GM19455 (cell line): Measurements from ENCODE around the gene IL31RA.
"Not testable (repeated sequence)": the region's sequence is repeated elsewhere in the genome, so short reads cannot be mapped to it uniquely, and the experiment has no call there.

ENCODE experiments used
- ATAC-seq: cut with Tn5 transposase; IDR thresholded peaks from one replicate; pipeline ENCODE4 v1.9.1; 2021; ENCODE audit not compliant: unreplicated experiment

IL31RA gene

DNA sequence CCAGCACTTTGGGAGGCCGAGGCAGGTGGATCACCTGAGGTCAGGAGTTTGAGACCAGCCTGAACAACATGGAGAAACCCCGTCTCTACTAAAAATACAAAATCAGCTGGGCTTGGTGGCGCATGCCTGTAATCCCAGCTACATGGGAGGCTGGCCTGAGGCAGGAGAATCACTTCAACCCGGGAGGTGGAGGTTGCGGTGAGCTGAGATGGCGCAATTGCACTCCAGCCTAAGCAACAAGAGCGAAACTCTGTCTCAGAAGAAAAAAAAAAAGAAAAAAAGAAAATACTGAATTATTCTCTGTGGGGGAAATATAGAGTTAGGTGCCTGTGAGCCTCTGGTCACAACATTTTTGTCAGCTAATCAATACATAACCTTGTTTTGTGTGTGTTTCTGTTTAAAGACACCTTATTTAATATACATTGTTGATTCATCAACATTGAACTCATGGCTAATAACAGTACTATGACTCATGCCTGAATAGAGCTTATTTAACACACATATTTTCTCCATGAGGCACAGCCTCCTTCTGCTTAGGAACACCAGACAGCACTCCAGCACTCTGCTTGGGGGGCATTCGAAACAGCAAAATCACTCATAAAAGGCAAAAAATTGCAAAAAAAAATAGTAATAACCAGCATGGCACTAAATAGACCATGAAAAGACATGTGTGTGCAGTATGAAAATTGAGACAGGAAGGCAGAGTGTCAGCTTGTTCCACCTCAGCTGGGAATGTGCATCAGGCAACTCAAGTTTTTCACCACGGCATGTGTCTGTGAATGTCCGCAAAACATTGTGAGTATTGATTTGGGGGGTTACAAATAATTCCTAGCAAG, at the start of gene IL31RA:
IL31RA (plus strand) TSS at position 519 of the 836 bp plus-strand sequence; CDS start at position 733, 214 bp downstream.
- no peak for ATAC-seq

DNA sequence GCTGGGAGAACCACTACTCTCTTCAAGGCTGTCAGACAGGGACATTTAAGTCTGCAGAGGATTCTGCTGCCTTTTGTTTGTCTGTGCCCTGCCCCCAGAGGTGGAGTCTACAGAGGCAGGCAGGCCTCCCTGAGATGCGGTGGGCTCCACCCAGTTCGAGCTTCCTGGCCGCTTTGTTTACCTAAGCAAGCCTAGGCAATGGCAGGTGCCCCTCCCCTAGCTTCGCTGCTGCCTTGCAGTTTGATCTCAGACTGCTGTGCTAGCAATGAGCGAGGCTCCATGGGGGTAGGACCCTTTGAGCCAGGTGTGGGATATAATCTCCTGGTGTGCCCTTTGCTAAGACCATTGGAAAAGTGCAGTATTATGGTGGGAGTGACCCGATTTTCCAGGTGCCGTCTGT, 42.3 kb upstream of the IL31RA start:
- ATAC-seq, result not testable (repeated sequence)

DNA sequence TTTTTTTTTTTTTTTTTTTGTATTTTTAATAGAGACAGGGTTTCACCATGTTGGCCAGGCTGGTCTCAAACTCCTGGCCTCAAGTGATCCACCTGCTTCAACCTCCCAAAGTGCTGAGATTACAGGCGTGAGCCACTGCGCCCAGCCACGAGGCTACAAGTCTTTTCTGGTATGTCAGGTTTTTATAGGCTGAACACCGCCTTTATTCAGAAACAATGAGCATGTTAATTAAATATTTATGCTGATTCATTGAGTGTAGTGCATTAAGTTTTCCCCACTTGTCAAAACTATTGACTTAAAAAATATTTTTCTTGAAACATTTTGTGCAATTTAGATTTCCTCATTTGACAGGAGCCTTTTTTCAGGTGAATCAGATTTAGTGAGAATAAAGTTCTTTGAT, 35.2 kb upstream of the IL31RA start:
- not testable (repeated sequence) for ATAC-seq

DNA sequence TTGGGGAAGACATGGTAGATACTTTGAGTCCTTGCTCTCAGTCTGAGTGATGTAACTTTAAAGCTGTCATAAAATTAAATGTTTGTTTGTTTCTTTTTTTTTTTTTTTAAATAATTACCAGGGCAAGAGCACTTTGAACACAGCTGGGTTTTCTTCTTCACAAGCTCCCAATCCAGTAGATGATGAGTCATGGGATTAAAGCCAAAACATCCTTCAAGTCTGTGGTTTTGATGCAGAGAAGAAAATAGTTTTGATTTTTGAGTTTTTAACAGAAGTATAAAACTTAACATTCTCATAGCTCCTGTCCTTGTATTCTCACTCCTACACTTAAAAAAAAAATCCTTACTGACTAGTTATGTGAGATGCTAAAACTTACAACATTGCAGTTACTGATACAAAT, 34.8 kb upstream of the IL31RA start:
- no peak for ATAC-seq

DNA sequence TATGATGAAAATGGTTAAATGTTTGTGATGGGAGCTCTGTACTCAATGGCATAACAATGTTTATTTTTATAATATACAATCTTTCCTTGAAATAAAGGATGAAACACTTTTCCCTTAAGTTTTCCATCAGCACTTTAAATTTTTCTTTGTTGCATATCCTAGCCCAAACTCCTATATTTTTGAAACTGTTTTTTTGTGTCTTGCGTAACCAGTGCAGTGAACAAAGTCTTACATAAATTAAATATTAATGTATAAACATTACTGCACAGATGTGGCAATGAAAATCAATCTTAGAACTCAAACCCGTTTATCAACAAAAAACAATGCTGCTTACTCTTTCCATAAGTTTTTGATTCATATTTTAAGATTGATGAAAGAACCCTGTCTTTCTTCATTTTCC, 34.1 kb upstream of the IL31RA start:
- no peak for ATAC-seq

DNA sequence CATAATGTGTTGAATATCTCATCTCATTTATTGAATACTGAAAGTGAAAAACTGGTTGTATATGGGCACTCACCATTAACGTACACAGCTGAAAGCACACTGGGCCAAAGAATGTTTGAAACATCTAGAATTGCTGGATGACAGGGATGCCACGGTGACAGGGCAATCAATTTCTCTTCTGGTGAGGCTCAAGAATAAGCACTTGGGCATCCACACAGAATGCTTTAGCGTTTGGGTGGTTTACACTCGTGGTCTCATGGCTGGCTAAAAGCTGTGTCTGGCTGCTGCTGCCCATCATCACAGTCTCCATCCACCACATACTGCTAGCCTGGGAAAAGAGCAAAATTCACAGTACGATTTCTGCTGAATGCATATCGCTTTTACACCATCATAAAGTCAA, 30.7 kb upstream of the IL31RA start:
- no peak for ATAC-seq

DNA sequence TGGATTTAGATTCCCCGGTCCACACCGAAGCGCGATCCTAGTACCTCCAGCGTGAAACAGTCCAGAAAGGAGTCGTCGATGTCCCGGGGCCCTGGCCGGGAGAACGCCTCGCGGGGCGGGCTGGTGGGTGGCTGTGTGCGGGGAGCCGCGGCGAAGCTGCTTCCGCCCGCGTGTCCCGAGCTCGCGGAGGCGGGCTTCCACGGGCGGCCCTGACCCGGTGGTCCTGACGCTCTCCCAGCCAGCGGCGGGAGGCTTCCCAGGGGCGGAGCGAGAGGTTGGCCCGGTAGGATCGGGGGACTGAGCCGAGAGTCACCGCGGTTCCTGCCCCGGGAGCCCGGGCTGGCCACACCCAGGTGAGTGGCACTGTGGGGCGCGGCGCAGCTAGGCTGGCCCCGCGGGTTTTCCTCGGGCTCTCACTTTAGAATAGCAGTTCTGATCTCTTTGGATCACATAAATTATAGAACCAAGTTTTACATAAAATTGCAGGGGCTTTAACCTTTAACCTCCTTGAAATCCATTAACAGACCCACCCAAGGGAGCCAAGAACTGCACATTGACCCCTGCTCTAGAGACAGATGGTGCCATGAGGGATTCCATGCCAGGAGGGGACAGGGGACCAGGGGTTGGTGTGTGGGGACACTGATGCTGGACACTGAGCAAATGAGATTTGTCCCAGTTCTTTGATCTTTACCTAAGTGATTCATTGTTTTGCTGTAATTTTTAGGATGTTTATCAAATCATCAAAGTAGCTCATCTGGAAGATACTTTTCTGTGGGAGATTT, 29.2 kb upstream of the IL31RA start:
- ATAC-seq, result no peak

DNA sequence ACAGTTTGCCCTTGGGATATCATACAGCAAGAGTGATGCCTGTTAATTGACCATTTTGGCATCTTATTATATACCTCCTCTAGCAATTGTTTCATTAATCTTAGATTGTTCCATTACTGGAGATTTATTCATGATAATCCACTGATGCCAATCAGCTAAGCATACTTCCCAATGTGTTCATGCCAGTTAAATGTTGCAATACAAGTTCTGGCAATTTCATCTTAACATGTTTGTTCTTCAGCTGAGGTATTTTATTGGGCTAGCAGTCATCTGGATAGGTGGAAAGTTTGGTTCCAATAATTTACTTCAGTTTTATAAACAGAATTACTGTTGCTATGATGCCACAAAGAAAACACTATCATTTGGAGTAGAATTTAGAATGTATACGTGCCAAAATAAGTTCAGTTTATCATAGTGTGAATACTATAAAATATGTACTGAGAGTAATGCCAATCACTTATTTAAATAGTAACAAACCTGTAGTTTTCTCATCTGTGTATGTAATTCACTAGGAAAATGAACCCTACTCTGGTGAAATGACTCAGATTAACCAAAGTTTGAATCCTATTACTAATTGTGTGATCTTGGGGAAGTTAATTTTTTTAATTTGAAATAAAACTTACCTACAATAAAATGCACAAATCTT, 27.9 kb upstream of the IL31RA start:
- ATAC-seq, result no peak

DNA sequence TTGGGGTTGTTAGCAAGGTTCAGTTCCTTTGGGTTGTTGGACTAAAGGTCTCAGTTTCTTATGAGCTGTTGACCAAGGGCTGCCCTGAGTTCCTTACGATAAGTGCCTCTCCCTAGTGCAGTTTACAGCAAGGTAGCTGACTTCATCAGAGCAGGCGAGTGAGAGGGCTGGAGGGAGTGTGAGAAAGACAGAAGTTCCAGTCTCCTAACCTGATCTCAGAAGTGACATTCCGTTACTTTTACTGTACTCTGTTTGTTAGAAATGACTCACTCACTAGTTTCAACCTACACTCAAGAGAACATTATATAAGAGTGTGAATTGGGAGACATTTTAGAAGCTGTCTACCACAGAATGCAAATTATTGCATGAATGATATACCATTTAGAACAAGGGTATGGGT, 21.2 kb upstream of the IL31RA start:
- no peak for ATAC-seq

DNA sequence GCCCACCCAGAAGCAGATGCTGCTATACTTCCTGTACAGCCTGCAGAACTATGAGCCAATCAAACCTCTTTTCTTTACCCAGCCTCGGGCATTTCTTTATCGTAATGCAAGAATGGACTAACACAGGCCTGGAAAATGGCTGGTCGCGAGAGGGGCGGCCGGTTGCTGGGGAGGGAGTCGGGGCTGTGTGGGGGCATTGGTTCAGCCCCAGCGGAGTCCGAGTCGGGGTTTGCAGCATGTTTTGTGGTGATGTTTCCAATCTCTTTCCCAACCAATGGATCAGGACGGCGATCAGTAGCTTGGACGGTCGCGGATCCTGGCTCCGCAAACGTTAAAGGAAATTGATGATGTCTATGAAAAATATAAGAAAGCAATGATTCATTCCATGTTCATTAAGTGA, 18.7 kb upstream of the IL31RA start:
- no peak for ATAC-seq

DNA sequence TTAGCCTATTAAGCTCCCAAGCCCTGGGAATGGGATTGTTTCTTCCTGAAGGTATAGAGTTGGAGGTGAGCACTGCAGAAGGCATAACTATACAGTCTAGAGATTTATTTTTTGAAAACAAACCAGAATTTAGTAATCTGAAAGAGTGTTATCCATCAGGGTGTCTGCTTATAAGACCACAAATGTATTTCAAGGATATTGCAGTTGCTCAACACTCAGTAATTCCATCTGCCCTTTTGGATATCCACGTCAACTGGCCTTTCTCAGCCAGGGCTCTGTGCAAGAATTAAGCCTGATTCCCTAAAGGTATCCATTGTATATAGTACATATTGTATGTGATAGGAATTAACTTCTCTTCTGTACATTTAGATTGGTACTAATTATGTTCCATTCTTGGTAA, 15.0 kb upstream of the IL31RA start:
- ATAC-seq, result no peak

DNA sequence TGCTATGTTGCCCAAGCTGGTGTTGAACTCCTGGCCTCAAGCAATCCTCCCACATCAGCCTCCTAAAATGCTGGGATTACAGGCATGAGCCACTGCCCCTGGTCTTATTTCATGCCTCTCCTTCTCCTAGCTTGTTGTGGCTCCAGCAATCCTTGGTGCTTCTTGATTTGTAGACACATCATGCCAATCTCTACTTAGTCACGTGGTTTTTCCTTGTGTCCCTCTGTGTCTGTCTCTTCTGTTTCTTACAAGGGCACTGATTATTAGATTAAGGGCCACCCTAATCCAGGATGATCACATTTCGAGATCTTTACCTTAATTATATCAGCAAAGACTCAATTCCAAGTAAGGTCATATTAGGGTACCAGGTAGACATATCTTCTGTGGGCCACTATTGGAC, 9.2 kb upstream of the IL31RA start:
- no peak for ATAC-seq

DNA sequence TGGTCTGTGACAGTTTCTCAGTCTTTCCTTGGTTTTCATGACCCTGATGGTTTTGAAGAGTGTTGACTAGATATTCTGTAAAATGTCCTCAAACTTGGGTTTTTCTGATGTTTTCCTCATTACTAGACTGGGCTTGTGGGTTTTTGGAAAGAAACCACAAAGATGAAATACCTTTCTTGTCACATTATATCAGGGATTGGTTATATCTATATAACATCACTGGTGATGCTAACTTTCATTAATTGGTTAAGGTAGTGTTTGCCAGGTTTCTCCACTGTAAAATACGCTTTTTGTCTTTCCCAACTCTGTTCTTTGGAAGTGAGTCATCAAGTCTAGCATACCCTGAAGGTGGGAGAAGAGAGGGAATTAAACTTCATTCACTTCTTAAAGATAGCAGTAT, 3.3 kb upstream of the IL31RA start:
- ATAC-seq, result no peak

DNA sequence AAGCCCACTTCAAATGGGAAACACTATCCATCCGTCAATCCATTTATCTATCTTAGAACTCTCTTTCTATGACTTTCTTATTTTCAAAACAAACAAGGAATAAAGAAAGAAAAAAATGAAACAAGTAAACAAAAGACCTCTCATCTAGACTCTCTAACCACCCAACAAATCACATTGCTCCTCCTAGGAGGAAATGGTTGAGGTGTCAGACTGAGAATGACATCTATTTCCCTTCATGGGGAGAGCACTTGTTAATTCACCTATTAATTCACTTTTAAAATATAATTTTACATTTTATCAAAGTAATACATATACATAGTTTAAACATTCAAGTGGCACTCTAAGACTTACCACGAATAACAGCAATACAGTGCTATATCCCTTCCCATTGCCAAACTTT, 2.4 kb upstream of the IL31RA start:
- ATAC-seq, result no peak

DNA sequence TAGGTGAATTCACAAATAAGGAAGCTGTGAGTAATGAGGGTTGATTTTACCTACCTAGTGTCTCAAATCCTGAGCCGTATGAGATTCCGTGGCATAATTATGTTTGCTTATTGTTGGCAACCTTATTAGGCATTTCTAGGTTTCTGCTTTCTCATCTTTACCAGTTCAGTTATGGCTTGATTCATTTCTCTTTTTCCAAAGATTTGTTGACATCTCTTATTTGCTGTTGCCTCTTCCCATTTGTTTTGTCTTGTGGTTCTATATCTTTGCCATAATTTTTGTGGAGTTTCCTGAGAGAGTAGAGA, 470 bp downstream of the IL31RA start:
- no peak for ATAC-seq

DNA sequence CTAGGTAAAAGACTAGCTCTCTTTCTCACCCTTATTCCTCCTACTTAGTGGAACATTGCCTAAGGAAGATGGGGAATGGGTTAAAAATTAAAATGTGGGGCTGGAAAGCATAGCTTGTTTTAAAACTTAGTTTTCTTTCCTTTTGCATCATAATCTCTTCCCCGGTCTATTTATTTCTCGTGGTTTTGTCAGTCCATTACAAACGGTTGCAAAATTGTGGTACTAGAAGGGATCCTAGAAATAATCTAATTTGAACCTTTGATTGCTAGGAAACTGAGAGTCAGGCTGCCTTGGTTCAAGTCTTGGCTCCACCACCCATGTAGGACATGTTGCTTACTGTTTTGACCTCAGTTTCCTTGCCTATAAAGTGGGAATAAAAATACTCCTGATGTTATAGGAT, 1.3 kb downstream of the IL31RA start:
- ATAC-seq, result no peak

DNA sequence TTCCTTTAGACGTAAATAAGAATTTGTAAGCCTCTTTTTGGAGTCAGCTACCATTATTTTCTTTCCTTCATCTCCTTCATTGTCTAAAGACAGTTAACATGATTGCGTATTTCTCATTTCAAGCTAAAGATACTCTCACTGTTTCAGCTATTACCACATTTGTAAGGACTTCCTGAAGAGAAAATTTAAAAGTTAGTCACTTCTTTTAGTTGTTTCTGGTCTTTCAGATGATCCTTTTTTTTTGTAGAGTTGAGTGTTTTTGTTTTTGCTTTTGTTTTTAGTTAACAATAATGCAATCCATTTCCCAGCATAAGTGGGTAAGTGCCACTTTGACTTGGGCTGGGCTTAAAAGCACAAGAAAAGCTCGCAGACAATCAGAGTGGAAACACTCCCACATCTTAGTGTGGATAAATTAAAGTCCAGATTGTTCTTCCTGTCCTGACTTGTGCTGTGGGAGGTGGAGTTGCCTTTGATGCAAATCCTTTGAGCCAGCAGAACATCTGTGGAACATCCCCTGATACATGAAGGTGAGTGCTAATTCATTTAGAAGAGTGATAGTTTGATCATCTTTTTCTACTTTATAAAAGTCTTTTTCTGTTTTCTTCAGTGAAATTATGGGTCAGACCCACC, 2.0 kb downstream of the IL31RA start:
- no peak for ATAC-seq

DNA sequence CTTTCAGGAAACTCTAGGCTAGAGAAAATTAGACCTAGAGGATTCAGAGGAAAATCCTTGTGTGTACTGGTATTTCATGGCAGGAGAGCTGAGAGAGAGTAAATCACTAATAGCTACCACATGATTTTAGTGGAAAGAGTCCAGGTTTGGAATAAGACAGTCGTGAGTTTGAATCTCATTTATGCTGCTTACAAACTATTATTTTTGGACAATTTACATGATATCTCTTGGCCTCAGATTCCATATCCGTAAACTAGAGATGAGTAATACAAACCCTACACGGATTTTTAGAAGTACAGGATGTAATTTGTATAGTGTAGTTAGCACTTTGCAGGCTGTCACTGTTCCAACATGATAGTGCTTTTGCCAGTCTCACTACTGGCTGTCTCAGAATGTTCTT, 2.7 kb downstream of the IL31RA start:
- ATAC-seq, result no peak

DNA sequence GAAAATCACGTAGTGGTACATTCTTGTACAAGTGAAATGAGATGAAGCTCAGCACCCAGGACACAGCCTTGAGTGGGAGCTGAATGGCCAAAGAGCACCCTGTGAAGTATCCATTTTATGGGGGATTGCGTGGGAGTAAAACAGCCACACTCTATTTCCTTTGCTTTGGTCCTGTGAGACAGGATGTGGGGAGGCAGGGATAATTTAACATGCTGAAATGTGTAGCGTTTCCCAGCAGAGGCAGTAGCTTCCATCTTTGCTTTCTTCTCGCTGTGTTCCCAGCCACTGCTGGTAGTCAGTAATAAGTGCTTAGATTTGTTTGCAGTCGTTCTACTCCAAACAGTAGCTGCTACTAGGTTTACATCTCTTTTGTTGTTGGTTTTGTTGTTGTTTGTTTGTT, 4.4 kb downstream of the IL31RA start:
- ATAC-seq, result no peak

DNA sequence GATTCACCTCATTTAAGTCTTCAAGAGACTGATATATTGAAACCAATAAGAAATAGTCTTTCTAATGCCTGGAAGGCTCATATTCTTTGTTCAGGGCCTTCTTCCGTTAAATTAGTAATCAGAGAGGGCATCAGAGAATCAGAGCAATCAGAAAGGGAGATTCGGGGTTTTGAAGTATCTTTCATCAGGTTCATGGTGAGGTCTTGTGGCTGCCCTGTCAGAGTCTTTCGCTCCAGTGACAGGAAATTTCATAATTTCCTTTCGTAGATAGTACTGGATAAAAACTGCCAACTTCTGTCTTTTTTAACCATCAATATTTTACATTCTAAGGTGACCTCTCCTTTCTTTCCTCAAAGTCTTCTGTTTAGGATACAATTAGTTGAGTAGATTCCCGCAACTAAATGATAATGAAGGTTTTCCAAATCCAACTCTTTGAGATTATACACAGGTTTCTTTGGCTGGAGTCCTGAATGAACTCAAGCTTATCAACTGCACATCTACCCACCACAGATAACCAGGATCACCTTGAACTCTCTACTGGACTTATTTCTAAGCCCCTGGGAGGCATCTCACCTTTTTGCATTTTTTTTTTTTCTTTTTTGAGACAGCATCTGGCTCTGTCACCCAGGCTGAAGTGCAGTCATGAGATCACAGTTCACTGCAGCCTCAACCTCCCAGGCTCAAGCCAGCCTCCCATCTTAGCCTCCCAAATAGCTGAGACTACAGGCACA, 5.5 kb downstream of the IL31RA start:
- no peak for ATAC-seq

DNA sequence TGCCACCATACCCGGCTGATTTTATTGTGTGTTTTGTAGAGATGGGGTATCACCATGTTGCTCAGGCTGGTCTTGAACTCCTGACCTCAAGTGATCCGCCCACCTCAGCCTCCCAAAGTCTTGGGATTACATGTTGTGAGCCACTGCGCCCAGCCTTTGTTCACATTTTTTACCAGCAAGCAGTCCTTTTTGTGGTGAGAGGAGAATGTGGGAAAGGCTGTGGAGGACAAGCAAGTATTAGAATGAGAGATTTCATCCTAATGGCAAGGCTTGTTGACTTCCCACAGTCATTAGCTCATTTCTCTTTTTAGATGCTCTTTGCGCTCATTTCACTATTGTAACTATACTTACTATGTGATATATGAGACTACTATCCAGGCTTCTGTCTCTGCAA, 6.1 kb downstream of the IL31RA start:
- ATAC-seq, result no peak
